Hair follicular keratinocyte (primary cell): ENCODE measurements around the gene KDM8. TPM values are rescaled to one million over a fixed set of nuclear protein-coding genes. Genes with fewer than 3 reads are reported as not detected.

ENCODE experiments used
- total RNA-seq: library from RNA; depleted of rRNA; stranded (reverse); fragments of >200 nt; gene quantifications from 2 replicates; pipeline ENCODE4 v1.2.3, GENCODE V29; 2015

The KDM8 gene
- total RNA-seq = 1.7 and 2.3 TPM in 2 replicates

DNA sequence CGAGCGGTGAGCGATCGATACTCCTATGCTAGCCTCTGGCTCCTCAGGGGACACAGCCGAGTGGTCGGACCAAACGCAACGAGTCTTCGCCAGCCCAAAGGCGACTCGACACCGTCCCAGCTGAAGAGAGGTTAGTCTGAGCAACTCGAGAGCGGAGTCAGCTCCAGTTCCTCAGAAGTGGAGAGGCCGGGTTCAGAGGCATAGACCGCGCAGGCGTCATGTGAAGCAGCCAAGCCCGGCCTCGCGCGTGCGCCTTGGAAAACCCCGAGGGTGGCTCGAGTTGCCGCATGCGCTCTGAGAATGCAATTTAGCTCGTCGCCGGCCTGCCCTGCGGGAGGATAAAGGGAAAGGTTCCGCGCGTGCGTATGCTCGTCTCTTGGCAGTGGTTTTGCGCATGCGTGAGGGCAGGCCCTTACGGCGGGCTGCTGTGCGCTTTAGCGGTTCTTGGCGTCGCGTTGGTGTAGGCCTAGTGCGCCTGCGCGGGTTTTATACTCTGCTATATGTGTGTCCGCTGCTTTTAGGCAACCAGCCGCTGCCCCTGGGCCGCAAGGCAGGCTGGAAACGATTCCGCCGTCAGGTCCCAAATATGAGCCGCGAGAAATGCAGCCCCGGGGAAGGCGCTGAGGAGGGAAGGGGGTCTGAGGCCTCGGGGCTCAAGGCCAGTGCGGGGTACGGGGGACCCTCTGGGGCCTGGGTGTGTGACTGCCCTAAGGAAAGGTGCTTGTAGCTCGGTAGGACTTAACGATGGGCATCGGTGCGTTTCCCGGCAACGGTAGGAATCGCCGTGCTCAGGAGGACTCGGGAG lies at the start of gene KDM8:
Gene KDM8, plus strand, starts transcription at position 20 of the 805 bp plus-strand sequence. CDS start 6,598 bp downstream, outside the sequence.

GRCh38 chr16:27268376-27269299 lies 65.3 kb downstream of the KDM8 start, which contains the start of gene NSMCE1:
Gene NSMCE1 (minus strand): TSS chr16:27268772. CDS start chr16:27257570, 11,202 bp downstream.

Other genes starting within 250 kb of the KDM8 start
- gene C16orf82, start 136.6 kb upstream of the KDM8 start, total RNA-seq = not detected in 2 replicates
- 95.5 and 121 TPM in 2 replicates for gene NSMCE1, start 65.2 kb downstream of the KDM8 start, total RNA-seq
- gene IL4R, start 110.4 kb downstream of the KDM8 start, total RNA-seq = 93.0 and 127 TPM in 2 replicates
- gene IL21R, start 198.6 kb downstream of the KDM8 start, total RNA-seq = 0.19 TPM in 1 of 2 replicates, not detected in the other